NT2/D1 (cell line): ENCODE data around the gene SLC2A1.

Experiments used
- DNase-seq: peaks from one replicate; pipeline ENCODE4 v3.0.0-alpha.2; 2011; ENCODE audit warnings: low read depth, low spot score
- H3K27me3 ChIP-seq: 2 replicates; pipeline ENCODE4 v1.6.0; 2011; ENCODE audit warnings: mild to moderate bottlenecking; ENCODE audit not compliant: insufficient read length, insufficient read depth
- H3K36me3 ChIP-seq: 2 replicates; pipeline ENCODE4 v1.6.1; 2011; ENCODE audit warnings: mild to moderate bottlenecking, low read length, mixed read lengths; ENCODE audit not compliant: insufficient read depth, insufficient read length
- H3K4me1 ChIP-seq: 2 replicates; pipeline ENCODE4 v1.5.1; 2011; ENCODE audit not compliant: insufficient read depth, insufficient read length
- H3K4me3 ChIP-seq: 2 replicates; pipeline ENCODE4 v1.5.1; 2011; ENCODE audit warnings: low read depth; ENCODE audit not compliant: insufficient read length
- H3K9ac ChIP-seq: 2 replicates; pipeline ENCODE4 v1.6.0; 2011; ENCODE audit warnings: low read depth; ENCODE audit not compliant: insufficient read length
- H3K9me3 ChIP-seq: 2 replicates; pipeline ENCODE4 v1.5.1; 2011; ENCODE audit warnings: mild to moderate bottlenecking, low read length; ENCODE audit not compliant: insufficient read depth
- SUZ12 ChIP-seq: IDR thresholded peaks from 2 replicates; pipeline ENCODE4 v1.6.1; 2011; ENCODE audit not compliant: insufficient read length, insufficient read depth; ENCODE audit errors: extremely low read depth
- YY1 ChIP-seq: IDR thresholded peaks from 2 replicates; pipeline ENCODE4 v1.6.1; 2011; ENCODE audit not compliant: insufficient read length, insufficient read depth
- ZNF274 ChIP-seq: IDR thresholded peaks from 2 replicates; pipeline ENCODE4 v1.6.1; 2011; ENCODE audit warnings: mild to moderate bottlenecking, low read depth, low read length

SLC2A1 gene

GRCh38 chr1:42933610-42934491 lies 24.8 kb downstream of the SLC2A1 start:
- no peak for DNase-seq
- TF ChIP-seq SUZ12 = no peak
- TF ChIP-seq ZNF274 = no peak
- TF ChIP-seq YY1 = no peak
- Histone ChIP-seq H3K4me3 (no peak overlapping the region), H3K27me3 (no peaks in the 10 kb centered on the region), H3K9me3 (no peaks in the 10 kb centered on the region), H3K4me1 (peaks cover 21% of the 10 kb centered on the region), H3K36me3 (peaks cover 100% of the 10 kb centered on the region), H3K9ac (no peak overlapping the region)

GRCh38 chr1:42933060-42933586 lies 25.5 kb downstream of the SLC2A1 start:
- no peak for DNase-seq
- Histone ChIP-seq H3K4me3 (no peak overlapping the region), H3K27me3 (no peaks in the 10 kb centered on the region), H3K4me1 (peaks cover 21% of the 10 kb centered on the region), H3K9ac (no peak overlapping the region), H3K9me3 (no peaks in the 10 kb centered on the region), H3K36me3 (peaks cover 100% of the 10 kb centered on the region)
- TF ChIP-seq SUZ12 = no peak
- no peak for TF ChIP-seq ZNF274
- TF ChIP-seq YY1 = no peak

- peaks cover 17% of the 10 kb centered on the region for H3K4me1 ChIP-seq
- H3K9ac ChIP-seq = no peak overlapping the region
- H3K36me3 ChIP-seq = peaks cover 100% of the 10 kb centered on the region
- no peak for DNase-seq
- no peaks in the 10 kb centered on the region for H3K27me3 ChIP-seq
- no peak overlapping the region for H3K4me3 ChIP-seq
- H3K9me3 ChIP-seq = no peaks in the 10 kb centered on the region
- TF ChIP-seq SUZ12 (no peak), YY1 (no peak), ZNF274 (no peak)
Observed at GRCh38 chr1:42932442-42932941, 26.2 kb downstream of the SLC2A1 start.

GRCh38 chr1:42931911-42932422 lies 26.7 kb downstream of the SLC2A1 start:
- Histone ChIP-seq H3K4me3 (no peak overlapping the region), H3K4me1 (peaks cover 13% of the 10 kb centered on the region), H3K36me3 (peaks cover 100% of the 10 kb centered on the region), H3K9ac (no peak overlapping the region), H3K9me3 (no peaks in the 10 kb centered on the region), H3K27me3 (no peaks in the 10 kb centered on the region)
- no peak for TF ChIP-seq SUZ12
- TF ChIP-seq ZNF274 = no peak
- no peak for TF ChIP-seq YY1
- no peak for DNase-seq

GRCh38 chr1:42931108-42931539 lies 27.5 kb downstream of the SLC2A1 start:
- no peak for DNase-seq
- Histone ChIP-seq H3K4me1 (peaks cover 13% of the 10 kb centered on the region), H3K4me3 (no peak overlapping the region)

GRCh38 chr1:42930178-42931107 lies 28.2 kb downstream of the SLC2A1 start:
- no peak for TF ChIP-seq YY1
- no peak for TF ChIP-seq SUZ12
- no peak for TF ChIP-seq ZNF274
- H3K4me1 ChIP-seq = peaks cover 15% of the 10 kb centered on the region
- no peaks in the 10 kb centered on the region for H3K9me3 ChIP-seq
- no peak overlapping the region for H3K9ac ChIP-seq
- DNase-seq = no peak
- peaks cover 100% of the 10 kb centered on the region for H3K36me3 ChIP-seq
- H3K4me3 ChIP-seq = no peak overlapping the region
- H3K27me3 ChIP-seq = no peaks in the 10 kb centered on the region

More at GRCh38 chr1:42931108-42931539, 27.5 kb downstream of the SLC2A1 start:
- Histone ChIP-seq H3K36me3 (peaks cover 100% of the 10 kb centered on the region), H3K27me3 (no peaks in the 10 kb centered on the region), H3K9ac (no peak overlapping the region), H3K9me3 (no peaks in the 10 kb centered on the region)
- TF ChIP-seq ZNF274 (no peak), SUZ12 (no peak), YY1 (no peak)
